ENCODE data around the gene YKT6.
A peak's percentile ranks its signal among the peaks of the same experiment; 100 is the strongest.

YKT6 gene

GRCh38 chr7:44244282-44244681, 43.5 kb downstream of the YKT6 start:
- peak; percentile 73 for DNase-seq (ENCODE audit: insufficient read length)
- no peak for FAIRE-seq

GRCh38 chr7:44246396-44247113, 45.8 kb downstream of the YKT6 start:
- no peak for DNase-seq (ENCODE audit: insufficient read length)
- TF ChIP-seq POLR2A (IDR thresholded peaks at IDR 0.05; ENCODE audit: low read depth, low read length): no peak
- no peak for TF ChIP-seq POLR2AphosphoS5 (IDR thresholded peaks at IDR 0.05; ENCODE audit: low read depth, low read length)
- no peak for TF ChIP-seq TAF1 (IDR thresholded peaks at IDR 0.05; ENCODE audit: borderline replicate concordance, low read depth, low read length)
- FAIRE-seq: peak; percentile 24

More at GRCh38 chr7:44244282-44244681, 43.5 kb downstream of the YKT6 start:
- TF ChIP-seq POLR2AphosphoS5 (IDR thresholded peaks at IDR 0.05; ENCODE audit: low read depth, low read length): no peak
- no peak for TF ChIP-seq POLR2A (IDR thresholded peaks at IDR 0.05; ENCODE audit: low read depth, low read length)
- TF ChIP-seq TAF1 (IDR thresholded peaks at IDR 0.05; ENCODE audit: borderline replicate concordance, low read depth, low read length): no peak

- no peak for TF ChIP-seq POLR2AphosphoS5 (IDR thresholded peaks at IDR 0.05; ENCODE audit: low read depth, low read length)
- no peak for TF ChIP-seq POLR2A (IDR thresholded peaks at IDR 0.05; ENCODE audit: low read depth, low read length)
- TF ChIP-seq TAF1 (IDR thresholded peaks at IDR 0.05; ENCODE audit: borderline replicate concordance, low read depth, low read length): no peak
- DNase-seq (ENCODE audit: insufficient read length) (no peak), FAIRE-seq (no peak)
Measured at GRCh38 chr7:44247868-44248651, 47.3 kb downstream of the YKT6 start.

GRCh38 chr7:44249639-44250234, 49.0 kb downstream of the YKT6 start:
- TF ChIP-seq POLR2AphosphoS5 (IDR thresholded peaks at IDR 0.05; ENCODE audit: low read depth, low read length) (no peak), POLR2A (IDR thresholded peaks at IDR 0.05; ENCODE audit: low read depth, low read length) (no peak), TAF1 (IDR thresholded peaks at IDR 0.05; ENCODE audit: borderline replicate concordance, low read depth, low read length) (no peak)
- no peak for FAIRE-seq
- no peak for DNase-seq (ENCODE audit: insufficient read length)

GRCh38 chr7:44251269-44251668, 50.5 kb downstream of the YKT6 start:
- TF ChIP-seq POLR2AphosphoS5 (IDR thresholded peaks at IDR 0.05; ENCODE audit: low read depth, low read length) (no peak), POLR2A (IDR thresholded peaks at IDR 0.05; ENCODE audit: low read depth, low read length) (no peak), TAF1 (IDR thresholded peaks at IDR 0.05; ENCODE audit: borderline replicate concordance, low read depth, low read length) (no peak)

GRCh38 chr7:44251881-44252280, 51.1 kb downstream of the YKT6 start:
- FAIRE-seq: no peak
- TF ChIP-seq POLR2AphosphoS5 (IDR thresholded peaks at IDR 0.05; ENCODE audit: low read depth, low read length) (no peak), TAF1 (IDR thresholded peaks at IDR 0.05; ENCODE audit: borderline replicate concordance, low read depth, low read length) (no peak), POLR2A (IDR thresholded peaks at IDR 0.05; ENCODE audit: low read depth, low read length) (no peak)
- no peak for DNase-seq (ENCODE audit: insufficient read length)

More at GRCh38 chr7:44251269-44251668, 50.5 kb downstream of the YKT6 start:
- FAIRE-seq (no peak), DNase-seq (ENCODE audit: insufficient read length) (no peak)

- peak; percentile 67 for FAIRE-seq
- TF ChIP-seq POLR2AphosphoS5 (IDR thresholded peaks at IDR 0.05; ENCODE audit: low read depth, low read length) (no peak), TAF1 (IDR thresholded peaks at IDR 0.05; ENCODE audit: borderline replicate concordance, low read depth, low read length) (no peak), POLR2A (IDR thresholded peaks at IDR 0.05; ENCODE audit: low read depth, low read length) (no peak)
- DNase-seq (ENCODE audit: insufficient read length): no peak
Measured at GRCh38 chr7:44256459-44256858, 55.7 kb downstream of the YKT6 start.

GRCh38 chr7:44257213-44257612, 56.4 kb downstream of the YKT6 start:
- no peak for TF ChIP-seq POLR2A (IDR thresholded peaks at IDR 0.05; ENCODE audit: low read depth, low read length)
- TF ChIP-seq POLR2AphosphoS5 (IDR thresholded peaks at IDR 0.05; ENCODE audit: low read depth, low read length): no peak
- TF ChIP-seq TAF1 (IDR thresholded peaks at IDR 0.05; ENCODE audit: borderline replicate concordance, low read depth, low read length): no peak
- FAIRE-seq: peak; percentile 44
- no peak for DNase-seq (ENCODE audit: insufficient read length)

GRCh38 chr7:44257618-44258422, 57.0 kb downstream of the YKT6 start:
- peak; percentile 99 for FAIRE-seq
- peak; percentile 80 for DNase-seq (ENCODE audit: insufficient read length)
- TF ChIP-seq POLR2A (IDR thresholded peaks at IDR 0.05; ENCODE audit: low read depth, low read length): peak; percentile 53; the same call in 1 of the 2 replicates
- TF ChIP-seq TAF1 (IDR thresholded peaks at IDR 0.05; ENCODE audit: borderline replicate concordance, low read depth, low read length): no peak
- peak; percentile 73 for TF ChIP-seq POLR2AphosphoS5 (IDR thresholded peaks at IDR 0.05; ENCODE audit: low read depth, low read length)

GRCh38 chr7:44258423-44258760, 57.6 kb downstream of the YKT6 start:
- no peak for FAIRE-seq
- TF ChIP-seq TAF1 (IDR thresholded peaks at IDR 0.05; ENCODE audit: borderline replicate concordance, low read depth, low read length): no peak

More at GRCh38 chr7:44258423-44258760, 57.6 kb downstream of the YKT6 start:
- DNase-seq (ENCODE audit: insufficient read length): no peak

All from GM12892 (cell line).